ENCODE measurements around the gene GPNMB. TPM values are rescaled to one million over a fixed set of nuclear protein-coding genes. Genes with fewer than 3 reads are reported as not detected.

GPNMB gene
- 1.3 and 1.4 TPM in 2 replicates for total RNA-seq

GRCh38 chr7:23246555-23246954 lies at the start of gene GPNMB:
GPNMB (plus strand) TSS chr7:23246775; CDS start chr7:23246858, 83 bp downstream.

GRCh38 chr7:23298885-23299769 lies 52.6 kb downstream of the GPNMB start, which contains the start of gene MALSU1:
MALSU1 (plus strand) TSS chr7:23299339; CDS start chr7:23299353, 14 bp downstream.

Other genes starting within 250 kb of the GPNMB start
- 64.3 and 80.9 TPM in 2 replicates for gene HYCC1, start 232.6 kb upstream of the GPNMB start, total RNA-seq
- gene KLHL7, start 141.0 kb upstream of the GPNMB start, total RNA-seq: 23.8 and 26.2 TPM in 2 replicates
- 33.5 and 57.1 TPM in 2 replicates for gene NUP42, start 64.7 kb upstream of the GPNMB start, total RNA-seq
- gene MALSU1, start 52.6 kb downstream of the GPNMB start, total RNA-seq: 88.6 and 89.2 TPM in 2 replicates
- gene IGF2BP3, start 223.7 kb downstream of the GPNMB start, total RNA-seq: 100 and 125 TPM in 2 replicates

Measured in mammary microvascular endothelial cell (primary cell).